HUES64 (cell line): ENCODE data around the gene THSD7A.

Source experiments
- H3K27ac ChIP-seq: 2 replicates; pipeline ENCODE4 v1.7.0; 2013; ENCODE audit warnings: low read depth, low read length, inconsistent platforms
- H3K27me3 ChIP-seq: 2 replicates; pipeline ENCODE4 v1.6.1; 2013; ENCODE audit warnings: mild to moderate bottlenecking, low read length; ENCODE audit not compliant: insufficient read depth
- H3K36me3 ChIP-seq: 2 replicates; pipeline ENCODE4 v1.6.1; 2013; ENCODE audit warnings: mild to moderate bottlenecking, low read length; ENCODE audit not compliant: insufficient read depth
- H3K4me1 ChIP-seq: 2 replicates; pipeline ENCODE4 v1.6.1; 2013; ENCODE audit warnings: mild to moderate bottlenecking, low read length, moderate library complexity; ENCODE audit not compliant: insufficient read depth
- H3K4me3 ChIP-seq: 2 replicates; pipeline ENCODE4 v1.5.1; 2013; ENCODE audit warnings: mild to moderate bottlenecking, low read length, moderate library complexity
- H3K9ac ChIP-seq: 2 replicates; pipeline ENCODE4 v1.6.1; 2013; ENCODE audit warnings: mild to moderate bottlenecking, low read depth, low read length
- H3K9me3 ChIP-seq: 2 replicates; pipeline ENCODE4 v1.6.1; 2013; ENCODE audit warnings: low read depth, low read length; ENCODE audit not compliant: insufficient read depth
- WGBS: fragments of 150-250, 120-280 bp; methylation state at CpG from one replicate; pipeline ENCODE4 v1.1.7; 2013; ENCODE audit warnings: missing lambda C conversion rate; 5-methylcytosine and 5-hydroxymethylcytosine counted together

THSD7A gene

DNA sequence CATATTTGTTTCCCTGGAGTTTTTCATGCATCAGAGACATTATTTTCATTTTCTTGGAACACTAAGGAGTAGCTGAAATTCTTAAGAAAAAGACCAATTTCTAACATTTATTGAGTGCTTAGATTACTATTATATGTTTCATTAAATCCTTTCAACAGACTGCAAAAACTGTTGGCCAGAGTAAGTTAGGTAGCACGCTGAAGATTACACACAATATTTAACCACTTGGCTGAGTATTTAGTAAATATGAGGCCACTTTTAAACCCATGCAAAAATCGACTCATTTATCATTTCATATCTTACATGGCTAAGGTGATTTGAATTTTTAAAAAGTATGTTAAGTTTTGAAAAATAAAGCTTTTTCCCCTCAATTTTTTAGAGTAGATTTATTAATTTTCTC lies 358.8 kb downstream of the THSD7A start:
- H3K4me3 ChIP-seq, result no peak overlapping the region
- no peaks in the 10 kb centered on the region for H3K9me3 ChIP-seq
- H3K36me3 ChIP-seq, result no peaks in the 10 kb centered on the region
- no peak overlapping the region for H3K9ac ChIP-seq
- no peak overlapping the region for H3K27ac ChIP-seq
- no peaks in the 10 kb centered on the region for H3K4me1 ChIP-seq
- 100% methylated on average over 1 of the region's 2 CpGs for WGBS
- no peaks in the 10 kb centered on the region for H3K27me3 ChIP-seq

DNA sequence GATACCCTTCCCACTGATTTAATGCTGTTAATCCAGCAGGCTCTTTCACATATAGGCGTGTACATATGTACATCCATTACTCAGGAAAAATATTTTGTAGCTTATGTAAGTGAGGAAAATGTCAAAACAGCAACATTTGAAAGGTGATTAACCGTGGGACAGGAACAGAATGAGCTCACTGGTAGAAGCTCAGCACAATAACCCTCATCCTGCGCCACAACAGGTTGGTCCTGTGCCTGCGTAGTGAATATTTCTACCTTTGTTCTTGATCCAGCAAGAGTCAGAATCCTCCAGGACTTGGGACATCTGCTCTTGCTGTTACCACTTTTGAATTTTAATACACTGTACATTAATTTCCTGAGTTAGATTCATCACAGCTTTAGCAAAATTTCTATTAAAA lies 359.4 kb downstream of the THSD7A start:
- no peaks in the 10 kb centered on the region for H3K9me3 ChIP-seq

DNA sequence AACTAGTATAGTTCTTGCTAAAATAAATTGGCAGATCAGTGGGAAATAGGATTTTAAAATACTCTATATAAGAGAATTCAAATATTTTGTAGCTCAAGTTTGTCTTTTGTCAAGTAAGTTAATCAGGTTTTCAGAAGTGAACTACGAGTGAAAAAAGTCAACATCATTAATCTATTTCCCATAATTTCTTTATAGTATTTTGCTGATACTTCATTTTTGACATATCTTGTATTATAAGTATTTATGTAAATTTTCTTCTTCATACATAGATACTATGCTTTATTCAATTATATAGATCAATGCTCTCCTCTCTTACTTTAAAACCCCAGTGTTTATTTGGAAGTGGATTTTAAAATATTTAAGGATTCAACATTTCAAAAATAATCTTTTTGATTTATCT lies 360.7 kb downstream of the THSD7A start:
- H3K4me1 ChIP-seq, result peaks cover 6% of the 10 kb centered on the region; the same call in 1 of the 2 replicates
- H3K9ac ChIP-seq, result no peak overlapping the region
- no peak overlapping the region for H3K27ac ChIP-seq
- H3K9me3 ChIP-seq, result no peaks in the 10 kb centered on the region
- no CpG with 5 or more reads among the region's 1 CpG for WGBS
- H3K4me3 ChIP-seq, result no peak overlapping the region
- H3K27me3 ChIP-seq, result no peaks in the 10 kb centered on the region
- no peaks in the 10 kb centered on the region for H3K36me3 ChIP-seq

More for the DNA sequence above, 359.4 kb downstream of the THSD7A start:
- H3K4me3 ChIP-seq, result no peak overlapping the region
- H3K27ac ChIP-seq, result no peak overlapping the region
- no peaks in the 10 kb centered on the region for H3K27me3 ChIP-seq
- no peaks in the 10 kb centered on the region for H3K4me1 ChIP-seq
- no peaks in the 10 kb centered on the region for H3K36me3 ChIP-seq
- 95% methylated on average over 4 of the region's 4 CpGs for WGBS
- H3K9ac ChIP-seq, result no peak overlapping the region

DNA sequence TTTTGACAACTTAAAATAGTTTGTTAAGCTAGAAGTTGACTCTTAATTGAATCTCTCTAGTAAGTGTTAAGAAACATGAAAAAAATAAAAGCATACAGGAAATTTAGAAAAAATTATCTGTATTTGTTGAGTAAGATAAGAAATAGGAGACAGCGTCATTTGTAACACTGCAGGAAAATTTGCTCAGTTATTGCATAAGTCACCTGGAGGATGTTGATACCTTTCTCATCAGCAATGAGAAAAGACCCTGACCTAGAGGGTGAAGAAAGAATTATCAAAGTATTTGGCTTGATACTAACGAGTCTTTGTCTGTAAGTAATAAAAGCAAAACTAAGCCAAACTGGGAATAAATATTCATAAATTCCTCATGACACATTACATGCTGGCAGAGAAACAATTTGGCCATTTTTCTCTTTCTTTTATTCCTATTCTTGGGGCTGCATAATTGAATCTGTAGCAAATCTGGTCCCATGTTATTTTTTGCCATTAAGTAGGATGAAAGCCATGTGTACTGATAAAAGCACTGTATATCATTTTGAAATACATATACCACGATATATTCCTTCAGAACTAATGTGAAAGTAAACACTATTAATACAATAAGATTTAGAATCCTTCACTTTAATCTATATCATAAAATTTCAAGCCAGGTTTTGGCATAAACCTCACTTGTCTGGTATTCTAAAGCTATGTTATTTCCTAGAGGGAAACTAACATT lies 362.8 kb downstream of the THSD7A start:
- H3K4me1 ChIP-seq, result peaks cover 8% of the 10 kb centered on the region; the same call in 1 of the 2 replicates
- WGBS, result 94% methylated on average over 2 of the region's 3 CpGs
- no peaks in the 10 kb centered on the region for H3K27me3 ChIP-seq
- no peak overlapping the region for H3K4me3 ChIP-seq
- no peak overlapping the region for H3K27ac ChIP-seq
- no peak overlapping the region for H3K9ac ChIP-seq
- H3K36me3 ChIP-seq, result no peaks in the 10 kb centered on the region
- no peaks in the 10 kb centered on the region for H3K9me3 ChIP-seq

DNA sequence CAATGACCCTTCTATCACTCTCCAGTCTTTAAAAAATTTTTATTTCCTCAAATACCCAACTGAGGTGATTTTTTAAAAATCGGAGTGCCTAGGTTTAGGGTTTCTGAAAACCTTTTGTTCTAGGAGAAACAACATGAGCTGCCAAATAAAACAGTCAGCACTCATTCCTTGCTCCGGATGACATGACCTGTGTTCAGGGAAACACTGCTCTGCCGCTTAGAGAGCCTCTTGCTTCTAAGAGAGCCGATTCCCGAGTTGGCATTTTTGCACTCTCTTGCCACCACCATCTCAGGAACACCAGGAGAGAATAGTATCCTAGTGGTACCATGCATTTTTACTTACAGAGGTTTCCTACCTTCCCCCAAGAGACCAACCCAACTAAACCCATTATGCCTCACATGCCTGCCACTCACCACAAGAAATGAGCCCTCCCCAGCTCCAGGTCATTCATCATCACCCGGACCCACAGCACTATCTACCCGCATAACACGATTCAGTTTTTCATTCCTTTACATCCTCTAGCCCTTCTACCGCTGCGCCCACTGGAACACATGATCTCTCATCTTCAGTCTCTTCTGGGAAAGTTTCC lies 365.4 kb downstream of the THSD7A start:
- Histone ChIP-seq H3K4me3 (no peak overlapping the region), H3K36me3 (no peaks in the 10 kb centered on the region), H3K9me3 (no peaks in the 10 kb centered on the region), H3K27ac (no peak overlapping the region), H3K4me1 (peaks cover 12% of the 10 kb centered on the region; the same call in 1 of the 2 replicates), H3K9ac (no peak overlapping the region), H3K27me3 (no peaks in the 10 kb centered on the region)
- WGBS, result 89% methylated on average over 10 of the region's 10 CpGs

DNA sequence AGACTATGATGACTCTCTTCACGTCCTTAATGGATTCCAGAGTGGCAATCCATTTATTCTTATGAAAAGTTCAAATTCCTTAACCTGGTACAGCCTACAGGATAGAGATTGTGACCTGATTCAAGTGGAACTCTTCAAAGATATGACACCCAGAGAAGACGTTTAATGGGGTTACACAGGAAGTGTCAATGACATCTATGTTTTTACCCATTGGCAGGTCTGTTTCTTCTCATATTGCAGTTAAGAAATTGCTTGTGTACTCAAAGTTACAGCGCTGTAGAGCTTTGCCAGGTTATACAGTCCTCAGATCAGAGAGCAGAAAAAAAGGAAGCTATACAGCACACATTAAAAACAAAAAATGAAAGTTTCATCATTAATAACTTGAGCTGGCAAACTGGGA lies 367.4 kb downstream of the THSD7A start:
- no peak overlapping the region for H3K27ac ChIP-seq
- H3K4me1 ChIP-seq, result peaks cover 12% of the 10 kb centered on the region; the same call in 1 of the 2 replicates
- H3K27me3 ChIP-seq, result no peaks in the 10 kb centered on the region
- 93% methylated on average over 3 of the region's 3 CpGs for WGBS
- no peak overlapping the region for H3K9ac ChIP-seq
- no peak overlapping the region for H3K4me3 ChIP-seq
- no peaks in the 10 kb centered on the region for H3K9me3 ChIP-seq
- H3K36me3 ChIP-seq, result no peaks in the 10 kb centered on the region

DNA sequence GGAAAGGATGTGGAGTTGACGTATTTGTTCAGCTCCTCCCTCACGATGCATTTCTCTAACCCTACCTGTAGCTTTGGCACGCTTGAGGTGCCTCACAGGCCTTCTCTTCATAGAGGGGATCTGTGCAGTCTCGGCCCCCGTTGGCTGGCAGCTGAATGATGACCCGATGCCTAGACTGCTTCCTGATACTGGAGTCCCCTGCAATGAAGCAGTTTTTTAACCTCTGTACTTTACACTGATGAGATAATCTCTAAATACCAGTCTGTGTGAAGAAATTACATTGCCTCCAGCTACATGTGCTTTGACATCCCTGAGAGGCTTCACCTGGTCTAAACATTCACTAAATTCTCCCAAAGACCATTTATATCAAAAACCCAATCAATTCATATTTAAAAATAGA lies 370.1 kb downstream of the THSD7A start:
- 94% methylated on average over 6 of the region's 6 CpGs for WGBS
- Histone ChIP-seq H3K27me3 (no peaks in the 10 kb centered on the region), H3K9me3 (no peaks in the 10 kb centered on the region), H3K4me3 (no peak overlapping the region), H3K27ac (no peak overlapping the region), H3K4me1 (peaks cover 12% of the 10 kb centered on the region; the same call in 1 of the 2 replicates), H3K9ac (no peak overlapping the region), H3K36me3 (no peaks in the 10 kb centered on the region)

DNA sequence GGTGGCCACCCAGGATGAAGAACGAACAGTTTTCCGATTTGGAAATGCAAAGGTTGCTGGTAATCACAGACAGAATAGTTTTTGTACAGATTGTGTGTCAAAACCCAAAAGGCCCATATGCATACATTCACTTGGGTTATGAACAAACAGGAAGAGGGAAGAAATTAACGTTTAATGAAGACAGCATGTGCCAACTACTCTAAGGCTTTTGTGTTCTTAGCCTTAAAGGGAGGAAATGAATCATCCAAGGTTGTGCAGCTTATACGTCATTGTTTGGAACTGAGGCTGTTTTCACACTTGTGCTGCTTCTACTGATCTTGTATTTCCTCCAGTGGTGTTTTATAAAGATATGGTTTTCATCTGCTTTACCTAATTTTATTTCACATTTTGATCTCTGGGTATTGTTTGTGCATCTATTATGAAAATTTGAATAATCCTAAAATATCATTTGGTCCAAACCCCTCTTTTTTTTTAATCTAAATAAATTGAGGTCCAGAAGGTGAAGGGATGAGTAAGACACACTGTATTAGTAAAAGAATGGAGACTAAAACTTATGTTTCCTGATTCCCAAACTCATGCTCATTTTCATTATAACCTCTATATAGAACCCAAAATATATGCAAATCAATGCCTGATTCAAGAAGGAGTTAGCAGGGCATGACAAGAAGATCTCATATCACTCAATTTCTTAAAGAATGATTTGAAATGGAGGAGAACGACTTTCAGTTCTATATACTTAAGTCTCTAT lies 373.1 kb downstream of the THSD7A start:
- H3K9me3 ChIP-seq, result no peaks in the 10 kb centered on the region
- no peaks in the 10 kb centered on the region for H3K27me3 ChIP-seq
- no peak overlapping the region for H3K27ac ChIP-seq
- H3K9ac ChIP-seq, result no peak overlapping the region
- H3K4me3 ChIP-seq, result no peak overlapping the region
- H3K36me3 ChIP-seq, result no peaks in the 10 kb centered on the region
- H3K4me1 ChIP-seq, result peaks cover 1% of the 10 kb centered on the region; the same call in 1 of the 2 replicates
- 86% methylated on average over 4 of the region's 5 CpGs for WGBS

DNA sequence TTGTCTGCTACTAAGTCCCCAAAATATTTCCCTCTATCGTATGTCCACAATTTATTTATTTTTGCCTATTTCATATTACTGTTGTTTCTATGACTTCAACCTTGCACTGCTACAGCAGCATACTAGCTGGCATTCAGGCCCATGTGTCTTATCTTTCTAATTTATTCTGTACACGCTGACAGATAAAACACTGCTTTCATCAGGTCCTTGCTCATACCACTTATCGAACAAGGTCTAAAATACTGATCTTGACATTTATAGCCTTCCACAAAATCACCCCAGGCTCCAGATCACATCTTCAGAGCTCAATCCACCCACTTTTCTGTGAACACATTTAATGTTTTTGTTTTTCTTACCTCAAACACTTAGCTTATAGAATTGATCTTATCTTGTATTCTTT lies 374.6 kb downstream of the THSD7A start:
- Histone ChIP-seq H3K27ac (no peak overlapping the region), H3K9me3 (no peaks in the 10 kb centered on the region), H3K27me3 (no peaks in the 10 kb centered on the region), H3K36me3 (no peaks in the 10 kb centered on the region), H3K4me3 (no peak overlapping the region), H3K4me1 (no peaks in the 10 kb centered on the region), H3K9ac (no peak overlapping the region)
- WGBS, result 94% methylated on average over 3 of the region's 3 CpGs

DNA sequence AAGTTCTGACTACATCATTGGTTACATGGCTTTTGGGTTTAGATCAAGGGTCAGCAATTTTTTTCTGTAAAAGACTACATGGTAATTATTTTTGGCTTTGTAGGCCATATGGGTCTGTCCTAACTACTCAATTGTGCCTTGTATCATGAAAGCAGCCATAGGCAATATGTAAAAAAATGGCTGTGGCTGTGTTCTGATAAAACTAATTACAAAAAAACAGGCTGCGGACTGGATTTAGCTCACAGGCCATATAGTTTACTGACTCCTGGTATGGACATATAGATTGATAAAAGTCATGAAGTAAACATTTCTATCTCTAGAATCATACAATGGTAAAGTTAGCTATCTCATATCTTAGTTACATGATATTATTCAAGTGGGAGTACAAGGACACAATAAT lies 375.4 kb downstream of the THSD7A start:
- Histone ChIP-seq H3K27ac (no peak overlapping the region), H3K9me3 (no peaks in the 10 kb centered on the region), H3K4me1 (no peaks in the 10 kb centered on the region), H3K27me3 (no peaks in the 10 kb centered on the region), H3K9ac (no peak overlapping the region), H3K36me3 (no peaks in the 10 kb centered on the region), H3K4me3 (no peak overlapping the region)
- 88% methylated on average over 1 of the region's 1 CpG for WGBS

DNA sequence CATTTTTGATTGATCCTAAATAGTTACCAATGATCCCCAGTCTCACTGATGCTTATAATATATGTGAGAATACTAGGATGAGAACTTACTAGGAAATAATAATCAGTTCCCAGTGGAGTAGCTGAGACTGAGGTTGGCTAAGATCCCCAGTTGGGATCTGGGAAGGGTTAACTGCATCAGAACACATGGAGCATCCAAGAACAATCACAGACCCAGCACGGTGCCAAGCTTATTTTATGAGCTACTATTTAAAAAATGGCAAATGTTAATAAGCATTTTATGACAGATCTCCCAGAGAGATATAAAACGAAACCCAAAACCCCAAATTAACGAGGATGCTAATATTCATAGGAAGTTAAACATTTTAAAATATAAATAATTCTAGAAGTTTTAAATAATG lies 379.5 kb downstream of the THSD7A start:
- no peaks in the 10 kb centered on the region for H3K27me3 ChIP-seq
- no peaks in the 10 kb centered on the region for H3K36me3 ChIP-seq
- no peak overlapping the region for H3K4me3 ChIP-seq
- no peak overlapping the region for H3K9ac ChIP-seq
- WGBS, result no CpG with 5 or more reads among the region's 3 CpGs
- no peaks in the 10 kb centered on the region for H3K4me1 ChIP-seq
- no peaks in the 10 kb centered on the region for H3K9me3 ChIP-seq
- H3K27ac ChIP-seq, result no peak overlapping the region
